ENCODE data around the gene KRT82. TPM values are rescaled to one million over a fixed set of nuclear protein-coding genes. Genes with fewer than 3 reads are reported as not detected.

KRT82 gene
- polyA plus RNA-seq, 1 of the 3 experiments (the other 2 are of a cell fraction) = not detected

- H3K9me2 ChIP-seq = no peaks in the 10 kb centered on the region
- no peak overlapping the region for H3K4me3 ChIP-seq (ENCODE audit: low read depth in 2 of 2, low read length in 1 of 2)
- POLR2A ChIA-PET = interaction anchor here (0.7 kb wide), 1 partner anchor 12 kb away, joined by 3 read pairs; no protein-coding TSS in a partner anchor
- no peak overlapping the region for H2AFZ ChIP-seq (ENCODE audit: low read depth)
- no peaks in the 10 kb centered on the region for H3K36me3 ChIP-seq (replicated peaks in 1 of 2; ENCODE audit: control insufficient read depth in 1 of 2, insufficient read depth in 2 of 2, low read length in 1 of 2)
- no peaks in the 10 kb centered on the region for H3K79me2 ChIP-seq (ENCODE audit: insufficient read depth)
- TF ChIP-seq USF1 (IDR thresholded peaks at IDR 0.05; ENCODE audit: borderline replicate concordance, low read depth) = no peak
- TF ChIP-seq EP300 (IDR thresholded peaks at IDR 0.05; ENCODE audit: borderline replicate concordance in 1 of 2, low read depth in 1 of 2, low read length in 1 of 2) = no peak
- no peak for TF ChIP-seq TCF12 (IDR thresholded peaks at IDR 0.05)
- no peak for TF ChIP-seq USF2 (IDR thresholded peaks at IDR 0.05; ENCODE audit: borderline replicate concordance, low read depth, low read length)
- no peak for TF ChIP-seq RCOR1 (IDR thresholded peaks at IDR 0.05; ENCODE audit: low read length)
- TF ChIP-seq MAX (IDR thresholded peaks at IDR 0.05; ENCODE audit: low read depth) = no peak
- no peak for TF ChIP-seq EZH2phosphoT487 (IDR thresholded peaks at IDR 0.05; ENCODE audit: borderline replicate concordance, low read depth)
- no peak for TF ChIP-seq CHD2 (IDR thresholded peaks at IDR 0.05; ENCODE audit: low read length, partially characterized antibody)
- no peak for TF ChIP-seq GABPA (IDR thresholded peaks at IDR 0.05; ENCODE audit: low read depth)
- TF ChIP-seq SMC3 (IDR thresholded peaks at IDR 0.05; ENCODE audit: low read depth, low read length) = no peak
- no peak for TF ChIP-seq FOXJ3 (CRISPR knock-in tag; IDR thresholded peaks at IDR 0.05)
- no peak for TF ChIP-seq TAF1 (IDR thresholded peaks at IDR 0.05; ENCODE audit: borderline replicate concordance, low read depth, low read length)
- no peak for TF ChIP-seq SIN3A (IDR thresholded peaks at IDR 0.05; ENCODE audit: borderline replicate concordance, low read depth, low read length)
- TF ChIP-seq POLR2AphosphoS5 (IDR thresholded peaks at IDR 0.05; ENCODE audit: low read depth, low read length) = no peak
- TF ChIP-seq RFX5 (IDR thresholded peaks at IDR 0.05; ENCODE audit: low read length) = no peak
- TF ChIP-seq YY1 (IDR thresholded peaks at IDR 0.05; ENCODE audit: low read depth) = no peak
- no peak for TF ChIP-seq JUND (IDR thresholded peaks at IDR 0.05)
- no peak for TF ChIP-seq ZBTB33 (IDR thresholded peaks at IDR 0.05; ENCODE audit: borderline replicate concordance, low read depth)
- DNase-seq = no peak
- no peak overlapping the region for H3K4me2 ChIP-seq
- H3K9me3 ChIP-seq = no peaks in the 10 kb centered on the region
- WGBS (ENCODE audit: low lambda C conversion rate) = 40% methylated on average over 5 of the region's 8 CpGs
- H3K27ac ChIP-seq (ENCODE audit: low read depth in 2 of 2, low read length in 1 of 2) = no peak overlapping the region
- H3K9ac ChIP-seq = no peak overlapping the region
- H3K27me3 ChIP-seq (ENCODE audit: insufficient read depth) = peaks cover 8% of the 10 kb centered on the region; the same call in 1 of the 2 replicates
- CTCF ChIA-PET = interaction anchor here (0.8 to 1.8 kb wide), 6 partner anchors 9 to 471 kb away, joined by 3 to 9 read pairs (median 4); no protein-coding TSS in a partner anchor
- peaks cover 0 to 5% of the 10 kb centered on the region in 2 experiments; a peak in 1 of 4 replicates for H3K4me1 ChIP-seq (ENCODE audit: control insufficient read depth in 1 of 2, insufficient read depth in 2 of 2, low read depth in 1 of 2, low read length in 1 of 2)
- H4K20me1 ChIP-seq (ENCODE audit: insufficient read depth) = no peaks in the 10 kb centered on the region
- no peaks in the 10 kb centered on the region for H3F3A ChIP-seq (replicated peaks; ENCODE audit: insufficient read depth)
Observed at GRCh38 chr12:52413782-52414345, 7.7 kb upstream of the KRT82 start.

Measured in SK-N-SH (cell line).